Superior temporal gyrus (tissue), 1 donor: ENCODE results near the gene UBE4B.

Experiments
- DNase-seq: peaks from one replicate; pipeline ENCODE4 v3.0.0-alpha.2; 2016; ENCODE audit errors: extremely low spot score

The UBE4B gene

GRCh38 chr1:10033359-10033845 lies 644 bp downstream of the UBE4B start:
- peak; percentile 65 for DNase-seq

- DNase-seq, result no peak
Measured at GRCh38 chr1:10042746-10043145, 10.0 kb downstream of the UBE4B start.

GRCh38 chr1:10045480-10046355 lies 13.0 kb downstream of the UBE4B start:
- no peak for DNase-seq

GRCh38 chr1:10046356-10047085 lies 13.8 kb downstream of the UBE4B start:
- no peak for DNase-seq

- DNase-seq, result no peak
Measured at GRCh38 chr1:10048601-10049000, 15.8 kb downstream of the UBE4B start.

GRCh38 chr1:10050611-10051010 lies 17.9 kb downstream of the UBE4B start:
- DNase-seq, result no peak

GRCh38 chr1:10051656-10052055 lies 18.9 kb downstream of the UBE4B start:
- no peak for DNase-seq

GRCh38 chr1:10052347-10052746 lies 19.6 kb downstream of the UBE4B start:
- DNase-seq, result no peak

GRCh38 chr1:10054465-10054864 lies 21.7 kb downstream of the UBE4B start:
- DNase-seq, result peak; percentile 90

- no peak for DNase-seq
Measured at GRCh38 chr1:10056599-10056987, 23.8 kb downstream of the UBE4B start.

- peak; percentile 54 for DNase-seq
Measured at GRCh38 chr1:10057343-10057742, 24.6 kb downstream of the UBE4B start.

GRCh38 chr1:10057796-10058195 lies 25.0 kb downstream of the UBE4B start:
- no peak for DNase-seq

GRCh38 chr1:10059342-10059718 lies 26.6 kb downstream of the UBE4B start:
- no peak for DNase-seq

GRCh38 chr1:10060311-10061100 lies 27.7 kb downstream of the UBE4B start:
- DNase-seq, result no peak

GRCh38 chr1:10061276-10061675 lies 28.5 kb downstream of the UBE4B start:
- DNase-seq, result no peak

GRCh38 chr1:10063878-10064277 lies 31.1 kb downstream of the UBE4B start:
- DNase-seq, result no peak

GRCh38 chr1:10064416-10065343 lies 31.9 kb downstream of the UBE4B start:
- no peak for DNase-seq

- DNase-seq, result peak; percentile 75
Measured at GRCh38 chr1:10065344-10065685, 32.6 kb downstream of the UBE4B start.

- DNase-seq, result no peak
Measured at GRCh38 chr1:10065760-10066159, 33.0 kb downstream of the UBE4B start.

- DNase-seq, result no peak
Measured at GRCh38 chr1:10068605-10069294, 36.0 kb downstream of the UBE4B start.

- DNase-seq, result no peak
Measured at GRCh38 chr1:10070206-10070605, 37.4 kb downstream of the UBE4B start.
